Measurements from ENCODE around the gene DOCK2.

The DOCK2 gene

DNA sequence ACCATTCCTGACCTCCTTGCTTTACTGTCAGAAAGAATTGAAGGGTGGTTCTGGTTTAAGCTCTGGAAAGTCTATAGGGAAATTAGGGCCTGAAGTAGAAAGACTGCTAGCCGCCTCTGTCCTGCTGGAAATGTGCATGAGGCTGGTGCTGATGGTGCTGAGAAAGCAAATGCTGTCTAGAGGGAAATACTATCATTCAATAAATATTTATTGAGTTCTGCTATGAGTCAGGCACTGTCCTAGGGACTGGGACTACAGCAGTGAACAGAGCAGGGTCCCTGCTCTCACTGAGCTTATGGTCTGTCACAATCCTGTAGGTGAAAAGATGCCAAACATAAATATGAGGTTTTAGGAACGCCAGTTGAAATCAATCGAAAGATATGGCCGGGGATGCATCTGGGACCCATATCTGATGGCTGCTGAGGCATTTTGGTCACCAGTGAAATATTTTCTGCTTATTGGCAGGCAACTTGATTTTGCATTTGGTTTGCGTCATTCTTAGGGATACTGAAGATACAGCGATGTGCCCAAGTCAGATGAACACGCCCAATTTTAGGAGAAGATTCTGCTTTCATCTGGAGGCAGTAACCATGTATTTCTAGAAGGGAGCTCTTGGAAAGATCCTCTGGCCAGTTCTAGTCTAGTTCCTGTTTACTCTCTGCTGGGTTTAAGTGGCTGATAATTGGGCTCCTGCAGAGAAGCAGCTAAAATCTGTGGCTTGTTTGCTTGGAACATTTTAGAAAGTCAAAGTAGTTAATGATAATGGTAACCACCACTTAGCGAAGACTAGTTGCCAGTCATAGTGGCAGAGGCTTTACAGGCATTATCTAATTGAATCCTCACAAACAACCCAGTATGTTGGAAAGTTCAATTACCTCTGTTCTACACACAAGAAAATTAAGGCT is 269.9 kb downstream of the DOCK2 start:
- Histone ChIP-seq H3F3A (ENCODE audit: insufficient read depth) (no peaks in the 10 kb centered on the region), H4K20me1 (ENCODE audit: low read depth, low read length) (no peaks in the 10 kb centered on the region), H3K27me3 (ENCODE audit: low read length) (no peaks in the 10 kb centered on the region), H3K36me3 (ENCODE audit: low read length) (no peaks in the 10 kb centered on the region), H3K4me2 (ENCODE audit: low read depth, low read length, poor library complexity, severe bottlenecking) (no peak overlapping the region), H3K9me2 (replicated peaks; ENCODE audit: insufficient read depth, low read length) (no peaks in the 10 kb centered on the region), H3K4me3 (ENCODE audit: insufficient read depth, low read length, poor library complexity, severe bottlenecking) (no peak overlapping the region), H3K27ac (ENCODE audit: low read depth, low read length) (no peak overlapping the region), H3K9ac (ENCODE audit: low read length) (no peak overlapping the region), H2AFZ (ENCODE audit: low read depth, low read length, severe bottlenecking) (no peak overlapping the region), H3K79me2 (ENCODE audit: insufficient read depth, low read length) (no peaks in the 10 kb centered on the region), H3K9me3 (ENCODE audit: insufficient read depth, low read length) (no peaks in the 10 kb centered on the region)
- TF ChIP-seq EZH2phosphoT487 (conservative IDR thresholded peaks at IDR 0.05; ENCODE audit: low read length): no peak
- TF ChIP-seq, protein P1, sequence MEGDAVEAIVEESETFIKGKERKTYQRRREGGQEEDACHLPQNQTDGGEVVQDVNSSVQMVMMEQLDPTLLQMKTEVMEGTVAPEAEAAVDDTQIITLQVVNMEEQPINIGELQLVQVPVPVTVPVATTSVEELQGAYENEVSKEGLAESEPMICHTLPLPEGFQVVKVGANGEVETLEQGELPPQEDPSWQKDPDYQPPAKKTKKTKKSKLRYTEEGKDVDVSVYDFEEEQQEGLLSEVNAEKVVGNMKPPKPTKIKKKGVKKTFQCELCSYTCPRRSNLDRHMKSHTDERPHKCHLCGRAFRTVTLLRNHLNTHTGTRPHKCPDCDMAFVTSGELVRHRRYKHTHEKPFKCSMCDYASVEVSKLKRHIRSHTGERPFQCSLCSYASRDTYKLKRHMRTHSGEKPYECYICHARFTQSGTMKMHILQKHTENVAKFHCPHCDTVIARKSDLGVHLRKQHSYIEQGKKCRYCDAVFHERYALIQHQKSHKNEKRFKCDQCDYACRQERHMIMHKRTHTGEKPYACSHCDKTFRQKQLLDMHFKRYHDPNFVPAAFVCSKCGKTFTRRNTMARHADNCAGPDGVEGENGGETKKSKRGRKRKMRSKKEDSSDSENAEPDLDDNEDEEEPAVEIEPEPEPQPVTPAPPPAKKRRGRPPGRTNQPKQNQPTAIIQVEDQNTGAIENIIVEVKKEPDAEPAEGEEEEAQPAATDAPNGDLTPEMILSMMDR (IDR thresholded peaks at IDR 0.05; ENCODE audit: insufficient read depth, low read length, poor library complexity, severe bottlenecking): no peak

DNA sequence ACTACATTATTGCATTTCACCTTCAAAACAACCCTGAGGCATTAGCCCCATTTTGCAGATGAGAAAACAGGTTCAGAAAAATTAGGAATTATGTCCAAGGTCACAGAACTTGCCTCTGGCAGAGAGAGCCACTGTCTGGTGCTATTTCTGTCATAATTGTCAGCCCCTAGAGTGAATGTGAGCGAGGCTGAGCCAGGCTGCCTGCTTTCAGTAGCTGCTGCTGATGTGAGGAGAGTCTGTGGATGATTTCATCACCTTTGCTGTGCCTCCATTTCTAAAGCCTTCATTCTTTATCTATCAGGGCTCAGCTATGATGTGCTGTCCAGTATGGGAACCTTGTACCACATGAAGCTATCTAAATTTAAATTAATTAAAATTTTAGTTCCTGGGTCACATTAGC is 271.8 kb downstream of the DOCK2 start:
- H3K79me2 ChIP-seq (ENCODE audit: insufficient read depth, low read length): no peaks in the 10 kb centered on the region
- H3K9ac ChIP-seq (ENCODE audit: low read length): no peak overlapping the region
- no peaks in the 10 kb centered on the region for H3K36me3 ChIP-seq (ENCODE audit: low read length)
- H4K20me1 ChIP-seq (ENCODE audit: low read depth, low read length): no peaks in the 10 kb centered on the region
- TF ChIP-seq EZH2phosphoT487 (conservative IDR thresholded peaks at IDR 0.05; ENCODE audit: low read length): no peak
- TF ChIP-seq, protein P1 (IDR thresholded peaks at IDR 0.05; ENCODE audit: insufficient read depth, low read length, poor library complexity, severe bottlenecking): no peak
- no peaks in the 10 kb centered on the region for H3K27me3 ChIP-seq (ENCODE audit: low read length)
- no peak overlapping the region for H3K4me3 ChIP-seq (ENCODE audit: insufficient read depth, low read length, poor library complexity, severe bottlenecking)
- no peaks in the 10 kb centered on the region for H3F3A ChIP-seq (ENCODE audit: insufficient read depth)
- no peaks in the 10 kb centered on the region for H3K9me3 ChIP-seq (ENCODE audit: insufficient read depth, low read length)
- H3K27ac ChIP-seq (ENCODE audit: low read depth, low read length): no peak overlapping the region
- no peaks in the 10 kb centered on the region for H3K9me2 ChIP-seq (replicated peaks; ENCODE audit: insufficient read depth, low read length)
- H3K4me2 ChIP-seq (ENCODE audit: low read depth, low read length, poor library complexity, severe bottlenecking): no peak overlapping the region
- no peak overlapping the region for H2AFZ ChIP-seq (ENCODE audit: low read depth, low read length, severe bottlenecking)

DNA sequence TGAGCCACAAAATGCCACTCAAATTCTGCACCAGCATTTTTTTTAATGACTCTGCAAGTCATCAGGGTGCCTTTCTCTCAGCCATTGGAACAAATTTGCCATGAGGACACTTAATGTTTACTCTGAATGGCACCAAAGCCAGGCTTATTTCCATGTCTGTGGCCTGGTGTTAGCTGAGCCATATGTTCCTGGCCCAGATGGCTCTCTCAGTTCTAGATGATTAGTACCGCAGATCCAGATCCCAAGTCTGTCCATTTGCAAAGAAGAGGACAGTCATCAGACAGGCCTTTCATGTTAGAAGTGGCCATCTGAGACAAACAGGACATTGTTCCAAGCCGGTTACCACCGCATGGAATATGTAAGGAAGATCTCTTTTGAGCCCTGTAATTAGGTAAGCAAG is 272.9 kb downstream of the DOCK2 start:
- Histone ChIP-seq H3K9me3 (ENCODE audit: insufficient read depth, low read length) (no peaks in the 10 kb centered on the region), H2AFZ (ENCODE audit: low read depth, low read length, severe bottlenecking) (no peak overlapping the region), H3K27me3 (ENCODE audit: low read length) (no peaks in the 10 kb centered on the region), H4K20me1 (ENCODE audit: low read depth, low read length) (no peaks in the 10 kb centered on the region), H3K9me2 (replicated peaks; ENCODE audit: insufficient read depth, low read length) (no peaks in the 10 kb centered on the region), H3K4me2 (ENCODE audit: low read depth, low read length, poor library complexity, severe bottlenecking) (no peak overlapping the region), H3K9ac (ENCODE audit: low read length) (no peak overlapping the region), H3K79me2 (ENCODE audit: insufficient read depth, low read length) (no peaks in the 10 kb centered on the region), H3F3A (ENCODE audit: insufficient read depth) (no peaks in the 10 kb centered on the region), H3K4me3 (ENCODE audit: insufficient read depth, low read length, poor library complexity, severe bottlenecking) (no peak overlapping the region), H3K36me3 (ENCODE audit: low read length) (no peaks in the 10 kb centered on the region), H3K27ac (ENCODE audit: low read depth, low read length) (no peak overlapping the region)
- TF ChIP-seq, protein P1 (IDR thresholded peaks at IDR 0.05; ENCODE audit: insufficient read depth, low read length, poor library complexity, severe bottlenecking): no peak
- TF ChIP-seq EZH2phosphoT487 (conservative IDR thresholded peaks at IDR 0.05; ENCODE audit: low read length): no peak
